ENCODE data around the gene TRPM5.

DNA sequence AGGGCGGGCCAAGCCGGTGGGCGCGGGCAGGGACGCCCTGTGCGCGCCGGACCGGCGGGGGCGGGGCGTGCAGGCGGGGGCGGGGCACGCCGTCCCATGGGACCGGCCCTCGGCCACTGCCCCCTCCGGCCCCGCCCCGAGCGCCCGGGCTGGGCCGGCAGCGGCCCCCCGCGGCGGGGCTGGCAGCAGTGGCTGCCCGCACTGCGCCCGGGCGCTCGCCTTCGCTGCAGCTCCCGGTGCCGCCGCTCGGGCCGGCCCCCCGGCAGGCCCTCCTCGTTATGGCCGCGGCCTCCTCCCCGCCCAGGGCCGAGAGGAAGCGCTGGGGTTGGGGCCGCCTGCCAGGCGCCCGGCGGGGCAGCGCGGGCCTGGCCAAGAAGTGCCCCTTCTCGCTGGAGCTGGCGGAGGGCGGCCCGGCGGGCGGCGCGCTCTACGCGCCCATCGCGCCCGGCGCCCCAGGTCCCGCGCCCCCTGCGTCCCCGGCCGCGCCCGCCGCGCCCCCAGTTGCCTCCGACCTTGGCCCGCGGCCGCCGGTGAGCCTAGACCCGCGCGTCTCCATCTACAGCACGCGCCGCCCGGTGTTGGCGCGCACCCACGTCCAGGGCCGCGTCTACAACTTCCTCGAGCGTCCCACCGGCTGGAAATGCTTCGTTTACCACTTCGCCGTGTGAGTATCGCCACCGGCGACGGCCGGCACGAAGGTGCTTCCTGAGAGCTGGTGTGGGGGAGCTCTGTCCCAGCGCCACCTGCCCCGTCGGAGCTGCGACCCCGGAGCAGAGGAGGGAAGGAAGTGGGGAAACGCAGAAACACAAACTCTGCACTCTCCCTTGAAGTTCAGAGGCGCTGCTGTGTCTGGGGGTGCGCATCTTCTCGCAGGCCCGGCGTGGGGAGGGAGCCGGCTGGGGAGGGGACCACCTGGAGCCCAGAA is 769 bp upstream of the TRPM5 start, which contains the start of gene KCNQ1:
- TF ChIP-seq, protein P1, sequence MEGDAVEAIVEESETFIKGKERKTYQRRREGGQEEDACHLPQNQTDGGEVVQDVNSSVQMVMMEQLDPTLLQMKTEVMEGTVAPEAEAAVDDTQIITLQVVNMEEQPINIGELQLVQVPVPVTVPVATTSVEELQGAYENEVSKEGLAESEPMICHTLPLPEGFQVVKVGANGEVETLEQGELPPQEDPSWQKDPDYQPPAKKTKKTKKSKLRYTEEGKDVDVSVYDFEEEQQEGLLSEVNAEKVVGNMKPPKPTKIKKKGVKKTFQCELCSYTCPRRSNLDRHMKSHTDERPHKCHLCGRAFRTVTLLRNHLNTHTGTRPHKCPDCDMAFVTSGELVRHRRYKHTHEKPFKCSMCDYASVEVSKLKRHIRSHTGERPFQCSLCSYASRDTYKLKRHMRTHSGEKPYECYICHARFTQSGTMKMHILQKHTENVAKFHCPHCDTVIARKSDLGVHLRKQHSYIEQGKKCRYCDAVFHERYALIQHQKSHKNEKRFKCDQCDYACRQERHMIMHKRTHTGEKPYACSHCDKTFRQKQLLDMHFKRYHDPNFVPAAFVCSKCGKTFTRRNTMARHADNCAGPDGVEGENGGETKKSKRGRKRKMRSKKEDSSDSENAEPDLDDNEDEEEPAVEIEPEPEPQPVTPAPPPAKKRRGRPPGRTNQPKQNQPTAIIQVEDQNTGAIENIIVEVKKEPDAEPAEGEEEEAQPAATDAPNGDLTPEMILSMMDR (IDR thresholded peaks at IDR 0.05), result no peak
- TF ChIP-seq POLR2AphosphoS5 (IDR thresholded peaks at IDR 0.05) (peak in 2 of 3 donors; percentile 25 to 58), POLR2A (IDR thresholded peaks at IDR 0.05) (no peak), EP300 (IDR thresholded peaks at IDR 0.05; ENCODE audit: low read depth) (no peak)

All from transverse colon (tissue), 4 donors.